Activated naive CD4-positive, alpha-beta T cell treated with anti-CD3 and anti-CD28 coated beads, Interleukin-2, amount 50 U/mL, for 72 hours (primary cell): Measurements from ENCODE around the gene CASQ1. TPM values are rescaled to one million over a fixed set of nuclear protein-coding genes. Genes with fewer than 3 reads are reported as not detected.

ENCODE experiments used
- ATAC-seq, 2 donors: fragments of 150-1000 bp; cut with Tn5 transposase; 2 replicates each; pipeline ENCODE4 v1.10.0; 2021; ENCODE audit warnings: mild to moderate bottlenecking in 2 of 2, moderate library complexity in 2 of 2
- DNase-seq, 2 donors: peaks; one replicate each; pipeline ENCODE4 v3.0.0; 2021 to 2022; ENCODE audit warnings: low spot score in 2 of 2
- H3K27ac Mint-ChIP-seq, 2 donors: one replicate each; pipeline ENCODE4 v1.8.0; 2022; ENCODE audit warnings: mild to moderate bottlenecking in 2 of 2, mixed read lengths in 2 of 2
- H3K36me3 Mint-ChIP-seq, 2 donors: one replicate each; pipeline ENCODE4 v1.8.0; 2022; ENCODE audit warnings: mixed read lengths in 2 of 2
- H3K9me3 Mint-ChIP-seq, 2 donors: one replicate each; pipeline ENCODE4 v1.8.0; 2022; ENCODE audit warnings: mixed read lengths in 2 of 2
- total RNA-seq, 2 donors: library from RNA; stranded (reverse); gene quantifications; one replicate each; pipeline ENCODE4 v1.2.3, GENCODE V29; 2022

Gene CASQ1
- total RNA-seq, 2 donors from 2014 or later, result not detected

GRCh38 chr1:160227561-160227960 is 37.2 kb downstream of the CASQ1 start:
- Mint-ChIP-seq H3K36me3 (peaks cover 4 to 6% of the 10 kb centered on the region in 2 donors), H3K9me3 (no peaks in the 10 kb centered on the region), H3K27ac (no peak overlapping the region)
- ATAC-seq (no peak), DNase-seq (no peak)

GRCh38 chr1:160228431-160228830 is 38.1 kb downstream of the CASQ1 start:
- DNase-seq (no peak), ATAC-seq (no peak)
- Mint-ChIP-seq H3K27ac (no peak overlapping the region), H3K36me3 (peaks cover 4 to 6% of the 10 kb centered on the region in 2 donors), H3K9me3 (no peaks in the 10 kb centered on the region)

- ATAC-seq (no peak), DNase-seq (no peak)
- Mint-ChIP-seq H3K36me3 (peaks cover 0 to 4% of the 10 kb centered on the region in 2 donors), H3K27ac (no peak overlapping the region), H3K9me3 (no peaks in the 10 kb centered on the region)
Observed at GRCh38 chr1:160232911-160233310, 42.5 kb downstream of the CASQ1 start.

- Mint-ChIP-seq H3K36me3 (peaks cover 13 to 17% of the 10 kb centered on the region in 2 donors), H3K27ac (no peak overlapping the region), H3K9me3 (no peaks in the 10 kb centered on the region)
- no peak for DNase-seq
- ATAC-seq, result no peak
Observed at GRCh38 chr1:160236806-160237205, 46.4 kb downstream of the CASQ1 start.

GRCh38 chr1:160237558-160237957 is 47.2 kb downstream of the CASQ1 start:
- H3K36me3 Mint-ChIP-seq, result peaks cover 13 to 17% of the 10 kb centered on the region in 2 donors
- H3K27ac Mint-ChIP-seq, result no peak overlapping the region
- DNase-seq, result no peak
- ATAC-seq, result no peak
- H3K9me3 Mint-ChIP-seq, result no peaks in the 10 kb centered on the region

- DNase-seq, result no peak
- peak overlapping the region; percentile 28 to 31 for H3K27ac Mint-ChIP-seq
- peaks cover 13 to 17% of the 10 kb centered on the region in 2 donors for H3K36me3 Mint-ChIP-seq
Observed at GRCh38 chr1:160238408-160238807, 48.0 kb downstream of the CASQ1 start.

GRCh38 chr1:160239582-160240299 is 49.4 kb downstream of the CASQ1 start:
- peak overlapping the region in 1 of 2 donors; percentile 95 for H3K27ac Mint-ChIP-seq
- no peak for DNase-seq
- peaks cover 13 to 17% of the 10 kb centered on the region in 2 donors for H3K36me3 Mint-ChIP-seq
- H3K9me3 Mint-ChIP-seq, result no peaks in the 10 kb centered on the region
- no peak for ATAC-seq

More at GRCh38 chr1:160238408-160238807, 48.0 kb downstream of the CASQ1 start:
- H3K9me3 Mint-ChIP-seq, result no peaks in the 10 kb centered on the region
- ATAC-seq, result no peak

GRCh38 chr1:160243767-160244166 is 53.4 kb downstream of the CASQ1 start:
- Mint-ChIP-seq H3K9me3 (no peaks in the 10 kb centered on the region), H3K27ac (no peak overlapping the region), H3K36me3 (peaks cover 6 to 9% of the 10 kb centered on the region in 2 donors)
- DNase-seq (no peak), ATAC-seq (no peak)

GRCh38 chr1:160244209-160244608 is 53.8 kb downstream of the CASQ1 start:
- ATAC-seq (no peak), DNase-seq (no peak)
- H3K27ac Mint-ChIP-seq, result no peak overlapping the region
- H3K36me3 Mint-ChIP-seq, result peaks cover 6 to 8% of the 10 kb centered on the region in 2 donors
- no peaks in the 10 kb centered on the region for H3K9me3 Mint-ChIP-seq

GRCh38 chr1:160245434-160245833 is 55.1 kb downstream of the CASQ1 start:
- no peaks in the 10 kb centered on the region for H3K9me3 Mint-ChIP-seq
- ATAC-seq (no peak), DNase-seq (no peak)
- H3K36me3 Mint-ChIP-seq, result peaks cover 0 to 2% of the 10 kb centered on the region in 2 donors
- peak overlapping the region in 1 of 2 donors; percentile 45 for H3K27ac Mint-ChIP-seq

GRCh38 chr1:160247053-160247452 is 56.7 kb downstream of the CASQ1 start:
- H3K36me3 Mint-ChIP-seq, result peaks cover 0 to 7% of the 10 kb centered on the region in 2 donors
- ATAC-seq, result no peak

GRCh38 chr1:160251011-160251410 is 60.6 kb downstream of the CASQ1 start:
- H3K27ac Mint-ChIP-seq, result peak overlapping the region in 1 of 2 donors; percentile 68
- DNase-seq (no peak), ATAC-seq (no peak)
- H3K36me3 Mint-ChIP-seq, result peaks cover 0 to 7% of the 10 kb centered on the region in 2 donors
- H3K9me3 Mint-ChIP-seq, result no peaks in the 10 kb centered on the region

More at GRCh38 chr1:160247053-160247452, 56.7 kb downstream of the CASQ1 start:
- no peak for DNase-seq
- H3K27ac Mint-ChIP-seq, result no peak overlapping the region
- no peaks in the 10 kb centered on the region for H3K9me3 Mint-ChIP-seq

Other genes starting within 250 kb of the CASQ1 start
- gene IGSF9, start 245.0 kb upstream of the CASQ1 start, total RNA-seq, result not detected
- gene SLAMF9, start 236.3 kb upstream of the CASQ1 start, total RNA-seq, result not detected
- 1 to 10 TPM; 3.6 to 5.3 TPM for gene PIGM, start 158.6 kb upstream of the CASQ1 start, total RNA-seq
- not detected for gene KCNJ10, start 120.4 kb upstream of the CASQ1 start, total RNA-seq
- under 1 TPM in 1 of 2 donors, not detected in 1; 0.06 TPM for gene KCNJ9, start 109.0 kb upstream of the CASQ1 start, total RNA-seq
- gene IGSF8, start 92.0 kb upstream of the CASQ1 start, total RNA-seq, result 10 to 100 TPM; 29.9 to 35.2 TPM
- not detected for gene ATP1A2, start 74.8 kb upstream of the CASQ1 start, total RNA-seq
- not detected for gene ATP1A4, start 39.0 kb upstream of the CASQ1 start, total RNA-seq
- gene PEA15, start 14.8 kb downstream of the CASQ1 start, total RNA-seq, result 10 to 100 TPM; 37.2 to 53.7 TPM
- 100 to 1,000 TPM; 124 to 170 TPM for gene DCAF8, start 72.0 kb downstream of the CASQ1 start, total RNA-seq
- gene PEX19, start 94.6 kb downstream of the CASQ1 start, total RNA-seq, result 10 to 100 TPM; 44.8 to 74.9 TPM
- 100 to 1,000 TPM; 120 to 146 TPM for gene COPA, start 152.7 kb downstream of the CASQ1 start, total RNA-seq
- gene NCSTN, start 152.8 kb downstream of the CASQ1 start, total RNA-seq, result 10 to 100 TPM; 43.5 to 53.0 TPM
- gene NHLH1, start 176.5 kb downstream of the CASQ1 start, total RNA-seq, result under 1 TPM; 0.46 to 0.68 TPM
- gene VANGL2, start 210.0 kb downstream of the CASQ1 start, total RNA-seq, result under 1 TPM; 0.05 to 0.18 TPM